HG03039 (cell line): Measurements from ENCODE around the gene ZNF687.

Experiments used
- ATAC-seq: cut with Tn5 transposase; IDR thresholded peaks from one replicate; pipeline ENCODE4 v1.9.1; 2021; ENCODE audit warnings: mild to moderate bottlenecking, moderate library complexity; ENCODE audit not compliant: unreplicated experiment

ZNF687 gene

GRCh38 chr1:151312411-151312810 is 30.3 kb downstream of the ZNF687 start:
- ATAC-seq: no peak

DNA sequence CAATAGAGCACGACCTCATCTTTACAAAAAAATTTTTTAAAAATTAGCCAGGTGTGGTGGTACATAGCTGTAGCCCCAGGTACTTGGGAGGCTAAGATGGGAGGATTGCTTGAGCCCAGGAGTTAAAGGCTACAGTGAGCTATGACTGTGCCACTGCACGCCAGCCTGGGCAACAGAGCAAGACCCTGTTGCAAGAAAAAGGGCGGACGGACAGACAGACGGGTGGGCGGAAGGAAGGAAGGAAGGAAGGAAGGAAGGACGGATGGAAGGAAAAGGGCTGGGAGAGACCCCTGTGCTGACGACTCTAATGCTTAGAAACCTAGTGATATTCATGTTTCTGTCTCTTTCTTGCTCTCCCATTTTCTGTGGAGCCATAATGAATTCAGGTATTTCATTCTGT is 30.7 kb downstream of the ZNF687 start:
- ATAC-seq: no peak

GRCh38 chr1:151313501-151313900 is 31.4 kb downstream of the ZNF687 start:
- no peak for ATAC-seq

- no peak for ATAC-seq
Observed at GRCh38 chr1:151314137-151314875, 32.2 kb downstream of the ZNF687 start.

- ATAC-seq: no peak
Observed at GRCh38 chr1:151315565-151316235, 33.6 kb downstream of the ZNF687 start.

DNA sequence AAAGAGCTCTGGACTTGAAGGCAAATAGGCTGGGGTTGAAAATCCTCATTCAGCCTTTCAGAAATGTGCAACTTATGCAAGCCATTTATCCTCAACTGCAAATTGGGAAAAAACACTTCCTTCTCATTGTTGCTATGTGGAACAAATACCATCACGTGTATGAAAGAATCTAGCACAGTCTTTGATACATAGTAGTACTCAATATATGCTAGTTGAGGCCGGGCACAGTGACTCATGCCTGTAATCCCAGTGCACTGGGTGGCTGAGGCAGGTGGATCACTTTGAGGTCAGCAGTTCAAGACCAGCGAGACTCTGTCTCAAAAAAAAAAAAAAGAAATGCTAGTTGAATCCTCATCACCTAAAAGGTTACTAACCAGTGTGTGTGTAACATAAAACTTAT is 36.9 kb downstream of the ZNF687 start:
- no peak for ATAC-seq

DNA sequence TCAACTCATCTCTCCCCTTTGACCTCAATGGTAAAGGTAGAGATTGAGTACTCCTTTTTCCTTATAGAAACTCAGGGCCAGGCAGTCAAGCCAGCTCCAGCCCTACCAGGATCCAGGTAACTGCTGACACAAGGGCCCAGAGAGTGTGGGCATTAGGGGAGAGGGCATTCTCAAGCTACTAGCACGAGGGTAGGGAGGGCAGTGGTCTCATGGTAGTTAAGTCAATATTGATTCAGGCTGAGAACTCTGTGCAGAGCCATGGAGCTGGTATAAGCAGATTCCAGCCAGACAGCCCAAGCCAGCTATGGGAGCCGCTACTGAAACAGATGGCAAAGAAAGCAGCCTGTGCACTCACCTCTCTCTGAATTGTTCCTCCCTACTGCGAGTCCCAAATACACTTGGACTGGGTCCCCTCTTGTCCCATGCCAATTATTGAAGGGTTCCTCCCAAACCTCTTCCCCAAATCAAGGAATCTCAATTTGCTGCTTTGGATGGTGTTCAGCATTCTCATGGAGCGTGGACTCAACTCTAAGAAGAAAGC is 42.4 kb downstream of the ZNF687 start:
- ATAC-seq: no peak

DNA sequence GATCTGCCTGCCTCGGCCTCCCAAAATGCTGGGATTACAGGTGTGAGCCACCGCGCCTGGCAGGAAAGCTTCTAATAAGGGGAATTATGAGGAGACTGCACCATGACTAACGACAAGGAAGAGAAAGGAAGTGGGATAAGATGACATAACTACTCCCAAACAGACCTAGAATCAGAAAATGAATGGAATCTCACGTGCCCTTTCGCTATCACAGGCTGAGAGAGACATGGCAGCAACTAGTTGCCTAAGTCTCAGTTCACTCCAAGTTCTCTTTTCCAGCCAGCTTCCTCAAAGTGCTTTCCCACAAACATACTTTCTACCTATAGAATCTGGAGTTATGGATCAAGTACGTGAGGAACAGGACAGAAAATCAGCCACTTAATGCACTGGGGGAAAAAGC is 43.1 kb downstream of the ZNF687 start:
- no peak for ATAC-seq

- ATAC-seq: no peak
Observed at GRCh38 chr1:151325646-151326429, 43.7 kb downstream of the ZNF687 start.

DNA sequence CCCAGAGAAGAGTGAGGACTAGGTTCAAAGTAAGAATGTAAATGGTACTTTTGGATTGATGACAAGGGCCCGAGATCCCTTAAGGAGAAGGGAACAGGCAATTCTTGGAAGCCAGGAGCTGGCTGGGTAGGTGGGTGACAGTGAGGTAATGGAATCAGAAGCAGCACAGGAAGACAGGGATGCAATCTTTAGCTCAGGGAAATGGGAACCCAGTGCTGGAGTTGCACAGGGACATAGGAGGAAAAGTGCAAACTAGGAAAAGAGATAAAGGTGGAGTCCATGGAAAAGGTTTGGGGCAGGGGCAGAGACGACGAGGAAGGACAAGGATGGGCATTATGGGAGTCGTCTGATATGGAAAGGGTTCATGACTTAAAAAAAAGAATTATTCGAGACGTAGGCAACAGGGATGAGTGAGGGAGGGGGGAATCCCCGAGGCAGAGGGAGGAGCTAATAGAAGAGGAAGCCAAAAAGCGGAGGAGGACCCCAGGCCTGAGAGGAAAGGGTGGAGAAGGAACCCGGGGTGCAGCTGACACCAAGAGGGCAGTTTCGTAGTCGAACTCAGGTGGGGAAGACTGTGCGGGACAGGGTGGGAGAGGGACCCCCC is 44.6 kb downstream of the ZNF687 start:
- ATAC-seq: peak; percentile 36

GRCh38 chr1:151327223-151327902 is 45.3 kb downstream of the ZNF687 start, which contains the start of gene PI4KB:
Gene PI4KB, minus strand, starts transcription at chr1:151327416. Its CDS starts 10,935 bp downstream, at chr1:151316481.
- peak; percentile 57 for ATAC-seq

DNA sequence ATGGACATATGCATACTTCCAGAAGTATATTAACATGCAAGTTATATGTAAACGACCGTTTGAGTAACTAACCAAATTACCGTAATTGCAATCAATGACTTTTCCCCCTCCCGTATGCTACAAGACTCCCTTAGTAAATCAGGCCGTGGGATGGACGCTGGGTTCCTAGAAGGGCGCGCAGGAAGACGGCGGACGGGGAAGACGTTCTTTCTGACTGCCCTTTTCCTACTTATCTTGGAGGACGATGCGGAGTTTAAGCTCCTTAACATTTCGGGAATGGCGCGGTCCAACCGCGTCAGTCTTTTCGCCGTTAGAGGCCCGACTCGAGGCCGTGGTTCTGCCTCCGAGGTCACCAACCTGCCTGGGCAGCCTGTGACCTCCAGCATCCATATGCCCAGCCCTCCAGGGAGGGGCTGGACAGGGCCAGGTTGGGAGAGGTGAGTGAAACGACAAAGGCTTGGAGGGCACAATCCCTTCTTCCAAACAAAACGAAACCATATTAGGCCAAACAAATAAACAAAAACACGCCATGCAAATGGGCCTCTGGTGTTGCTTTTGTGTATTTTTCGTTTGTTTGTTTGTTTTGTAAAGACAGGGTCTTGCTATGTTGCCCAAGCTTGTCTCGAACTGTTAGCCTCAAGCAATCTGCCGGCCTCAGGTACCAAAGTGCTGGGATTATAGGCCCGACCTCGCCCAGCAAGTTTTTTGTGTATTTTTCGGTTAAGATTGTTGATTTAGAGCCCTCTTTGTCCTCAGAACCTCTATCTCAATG is 46.0 kb downstream of the ZNF687 start:
- ATAC-seq: no peak

- no peak for ATAC-seq
Observed at GRCh38 chr1:151334822-151335221, 52.7 kb downstream of the ZNF687 start.

GRCh38 chr1:151336556-151336955 is 54.5 kb downstream of the ZNF687 start:
- ATAC-seq: no peak

DNA sequence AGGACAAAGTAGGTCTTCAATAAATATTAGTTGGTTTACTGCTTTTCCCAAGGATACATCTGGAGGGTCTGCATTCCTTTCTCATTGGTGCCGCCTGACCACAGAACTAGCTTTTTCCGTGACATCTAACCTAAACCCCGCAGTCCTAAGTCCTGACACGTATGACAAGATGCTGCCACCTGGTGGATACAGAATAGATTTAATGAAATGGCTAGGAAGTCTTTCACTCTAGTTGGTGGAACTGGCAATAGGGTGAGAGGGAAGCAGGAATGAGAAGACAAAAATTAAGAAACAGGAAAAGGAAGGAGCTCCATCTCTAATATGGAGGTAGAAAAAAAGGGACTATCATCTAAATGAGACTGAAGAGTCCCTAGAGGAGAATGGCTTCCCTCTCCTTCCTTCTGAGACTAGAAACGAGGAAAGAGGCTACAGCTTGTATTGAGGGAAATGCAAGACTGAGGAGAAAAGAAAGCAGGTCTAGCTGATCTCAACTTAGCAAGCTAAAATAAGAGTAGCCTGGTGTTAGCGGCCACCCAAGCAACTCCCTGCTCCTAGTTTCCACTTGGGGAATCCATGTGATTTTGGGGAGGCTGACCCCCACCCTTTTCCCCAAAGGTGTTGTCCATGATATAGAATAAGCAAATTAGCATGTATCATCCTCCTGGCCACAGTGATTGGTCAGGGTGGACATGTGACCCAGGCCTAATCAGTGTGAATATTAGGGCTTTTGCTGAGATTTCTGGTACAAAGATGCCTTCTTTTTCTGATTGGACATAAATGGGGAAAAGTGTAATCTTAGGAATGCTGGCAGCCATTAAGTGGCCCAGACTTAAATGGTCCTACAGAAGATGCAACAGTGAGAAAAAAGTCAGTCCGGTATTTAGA is 59.0 kb downstream of the ZNF687 start:
- no peak for ATAC-seq
